Measurements from ENCODE around the gene NDFIP2. TPM values are rescaled to one million over a fixed set of nuclear protein-coding genes. Genes with fewer than 3 reads are reported as not detected.

Gene NDFIP2
- total RNA-seq, 1 experiment from 2014 or later, result 31.0 TPM

DNA sequence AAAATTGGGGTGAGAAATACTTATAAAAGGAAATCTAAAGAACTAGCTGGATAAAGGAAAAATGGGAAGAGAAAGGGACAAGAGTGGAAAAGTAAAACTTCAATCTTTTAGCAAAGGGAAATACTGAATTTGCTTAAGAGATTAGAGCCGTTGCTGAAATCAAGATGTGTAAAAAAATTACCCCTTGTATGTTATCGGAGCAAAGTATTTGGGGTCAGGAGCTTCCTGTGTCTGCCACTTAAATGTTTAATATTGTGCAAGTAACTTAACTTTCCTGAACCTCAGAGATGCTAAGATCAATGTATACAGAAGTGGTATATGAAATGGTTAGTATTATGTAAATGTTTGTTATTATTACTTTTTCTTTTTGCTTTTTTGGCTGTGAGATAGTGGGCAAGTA is 51.6 kb downstream of the NDFIP2 start:
- H3K18ac ChIP-seq (ENCODE audit: insufficient read length, low read depth, low read length), result no peak overlapping the region
- H3K23me2 ChIP-seq (ENCODE audit: insufficient read length, low read depth, low read length, poor library complexity, severe bottlenecking), result no peaks in the 10 kb centered on the region
- no peak overlapping the region for H3K4me3 Mint-ChIP-seq
- H3K23ac ChIP-seq (ENCODE audit: insufficient read length, low read depth, low read length), result no peak overlapping the region
- no peak overlapping the region for H4K8ac ChIP-seq (replicated peaks; ENCODE audit: insufficient read length, low read depth, low read length)
- TF ChIP-seq CTCF (conservative IDR thresholded peaks at IDR 0.05), result no peak
- H3K9ac ChIP-seq (ENCODE audit: extremely low read depth, insufficient read length, low read length), result no peak overlapping the region
- H3K79me2 ChIP-seq (ENCODE audit: insufficient read depth, low read length), result no peaks in the 10 kb centered on the region
- no peak overlapping the region for H2BK20ac ChIP-seq (ENCODE audit: low read depth, low read length, poor library complexity, severe bottlenecking)
- no peak overlapping the region for H2BK5ac ChIP-seq (ENCODE audit: insufficient read length, low read length)
- no peak overlapping the region for H4K91ac ChIP-seq (ENCODE audit: insufficient read length, low read depth, low read length)
- no peak overlapping the region for H2AFZ ChIP-seq (ENCODE audit: low read length)
- H3K4ac ChIP-seq (ENCODE audit: low read depth, low read length), result no peak overlapping the region
- no peak overlapping the region for H4K5ac ChIP-seq (ENCODE audit: insufficient read length, low read depth, low read length)
- no peaks in the 10 kb centered on the region for H3K9me3 ChIP-seq (ENCODE audit: control insufficient read depth, low read depth, low read length)
- no peaks in the 10 kb centered on the region; the same call in 1 of the 2 replicates for H3K4me1 ChIP-seq (ENCODE audit: insufficient read depth, low read length)
- no peaks in the 10 kb centered on the region for H3K27me3 Mint-ChIP-seq (ENCODE audit: low read depth)
- peaks cover 41 to 42% of the 10 kb centered on the region in 2 experiments for H3K4me1 Mint-ChIP-seq
- no peaks in the 10 kb centered on the region; a peak in 1 of 7 replicates for H3K36me3 Mint-ChIP-seq (ENCODE audit: insufficient read depth in 1 of 3, low read depth in 3 of 3)
- no peak overlapping the region for H2BK15ac ChIP-seq (ENCODE audit: low read depth, low read length)
- no peaks in the 10 kb centered on the region for H4K20me1 ChIP-seq (ENCODE audit: control insufficient read depth, insufficient read depth, insufficient read length)
- DNase-seq, result no peak
- H2AK5ac ChIP-seq (ENCODE audit: insufficient read length, low read length), result no peak overlapping the region
- H2BK120ac ChIP-seq (ENCODE audit: low read depth, low read length, poor library complexity, severe bottlenecking), result no peak overlapping the region
- H3K27me3 ChIP-seq (ENCODE audit: insufficient read depth, low read length), result no peaks in the 10 kb centered on the region
- no peaks in the 10 kb centered on the region for H3K9me3 Mint-ChIP-seq
- WGBS (ENCODE audit: extremely low coverage, insufficient read length, low lambda C conversion rate), result no CpG with 5 or more reads among the region's 2 CpGs
- no peak overlapping the region for H3K27ac Mint-ChIP-seq
- no peak overlapping the region for H3K27ac ChIP-seq (ENCODE audit: insufficient read length, low read depth, low read length)
- no peaks in the 10 kb centered on the region for H3K79me1 ChIP-seq (ENCODE audit: insufficient read depth, low read depth, low read length, poor library complexity, severe bottlenecking)
- no peak overlapping the region for H2BK12ac ChIP-seq (ENCODE audit: insufficient read length, low read depth, low read length)
- H3T11ph ChIP-seq (ENCODE audit: low read length), result no peak overlapping the region
- H3K4me2 ChIP-seq (ENCODE audit: insufficient read depth, insufficient read length, low read length), result no peak overlapping the region
- H3K14ac ChIP-seq (ENCODE audit: insufficient read depth, low read length), result no peak overlapping the region
- H3K56ac ChIP-seq (ENCODE audit: insufficient read length, low read depth, low read length), result no peak overlapping the region

Data from H9 (cell line).